AG04450 (cell line): ENCODE data around the gene CYP26B1. TPM values are rescaled to one million over a fixed set of nuclear protein-coding genes. Genes with fewer than 3 reads are reported as not detected.

Experiments
- CTCF ChIA-PET: fragments of 300-600, 350-600 bp; formaldehyde crosslinking; extraction: SDS; loops from one replicate; lab custom pipeline; 2022; ENCODE audit warnings: antibody characterized with exemption, inconsistent platforms; lab: Charles Lee
- POLR2A ChIA-PET: fragments of 350-600 bp; formaldehyde crosslinking; extraction: SDS; loops from one replicate; lab custom pipeline; 2021; ENCODE audit warnings: antibody characterized with exemption, inconsistent platforms; lab: Yijun Ruan, JAX
- DNase-seq: peaks from one replicate; pipeline ENCODE4 v3.0.0-alpha.2; 2011; ENCODE audit warnings: low read depth, low spot score
- H3K27ac ChIP-seq: one replicate; pipeline ENCODE4 v1.5.1; 2012; ENCODE audit warnings: low read depth, low read length, control low read depth
- H3K27me3 ChIP-seq: one replicate; pipeline ENCODE4 v1.6.0; 2012; ENCODE audit warnings: low read length; ENCODE audit not compliant: control insufficient read depth, insufficient read depth
- H3K4me3 ChIP-seq: 2 replicates; pipeline ENCODE4 v1.5.1; 2011; ENCODE audit warnings: mild to moderate bottlenecking, low read depth, low read length, control low read depth
- H3K9me3 ChIP-seq: 2 replicates; pipeline ENCODE4 v1.5.1; 2012; ENCODE audit warnings: low read length; ENCODE audit not compliant: control insufficient read depth, insufficient read depth
- polyA plus RNA-seq: library from polyadenylated mRNA; depleted of rRNA; stranded (reverse); fragments of >200 nt; gene quantifications from 2 replicates; pipeline ENCODE4 v1.2.3, GENCODE V29; 2011
- TF ChIP-seq, protein P1 (sequence below): IDR thresholded peaks from 2 replicates; pipeline ENCODE4 v1.5.1; 2011; ENCODE audit warnings: low read depth, low read length, control low read depth, inconsistent platforms

Gene CYP26B1
- polyA plus RNA-seq, 1 experiment = 0.01 TPM

GRCh38 chr2:72112981-72113846 lies 34.4 kb downstream of the CYP26B1 start:
- Histone ChIP-seq H3K27ac (no peak overlapping the region), H3K27me3 (no peaks in the 10 kb centered on the region), H3K4me3 (no peak overlapping the region), H3K9me3 (peaks cover 3% of the 10 kb centered on the region; the same call in 1 of the 2 replicates)
- POLR2A ChIA-PET = no interaction called here
- CTCF ChIA-PET = no interaction called here
- DNase-seq = no peak
- TF ChIP-seq, protein P1, sequence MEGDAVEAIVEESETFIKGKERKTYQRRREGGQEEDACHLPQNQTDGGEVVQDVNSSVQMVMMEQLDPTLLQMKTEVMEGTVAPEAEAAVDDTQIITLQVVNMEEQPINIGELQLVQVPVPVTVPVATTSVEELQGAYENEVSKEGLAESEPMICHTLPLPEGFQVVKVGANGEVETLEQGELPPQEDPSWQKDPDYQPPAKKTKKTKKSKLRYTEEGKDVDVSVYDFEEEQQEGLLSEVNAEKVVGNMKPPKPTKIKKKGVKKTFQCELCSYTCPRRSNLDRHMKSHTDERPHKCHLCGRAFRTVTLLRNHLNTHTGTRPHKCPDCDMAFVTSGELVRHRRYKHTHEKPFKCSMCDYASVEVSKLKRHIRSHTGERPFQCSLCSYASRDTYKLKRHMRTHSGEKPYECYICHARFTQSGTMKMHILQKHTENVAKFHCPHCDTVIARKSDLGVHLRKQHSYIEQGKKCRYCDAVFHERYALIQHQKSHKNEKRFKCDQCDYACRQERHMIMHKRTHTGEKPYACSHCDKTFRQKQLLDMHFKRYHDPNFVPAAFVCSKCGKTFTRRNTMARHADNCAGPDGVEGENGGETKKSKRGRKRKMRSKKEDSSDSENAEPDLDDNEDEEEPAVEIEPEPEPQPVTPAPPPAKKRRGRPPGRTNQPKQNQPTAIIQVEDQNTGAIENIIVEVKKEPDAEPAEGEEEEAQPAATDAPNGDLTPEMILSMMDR = no peak

- Histone ChIP-seq H3K27me3 (no peaks in the 10 kb centered on the region), H3K4me3 (no peak overlapping the region), H3K27ac (no peak overlapping the region), H3K9me3 (peaks cover 3% of the 10 kb centered on the region; the same call in 1 of the 2 replicates)
- no peak for DNase-seq
- TF ChIP-seq, protein P1 = no peak
- CTCF ChIA-PET = no interaction called here
- POLR2A ChIA-PET = no interaction called here
These were observed 35.3 kb downstream of the CYP26B1 start for GRCh38 chr2:72112401-72112800.

- CTCF ChIA-PET = no interaction called here
- TF ChIP-seq, protein P1 = no peak
- Histone ChIP-seq H3K4me3 (no peak overlapping the region), H3K27me3 (no peaks in the 10 kb centered on the region), H3K27ac (no peak overlapping the region), H3K9me3 (no peaks in the 10 kb centered on the region; the same call in 1 of the 2 replicates)
- DNase-seq = no peak
- POLR2A ChIA-PET = no interaction called here
These were observed 36.6 kb downstream of the CYP26B1 start for GRCh38 chr2:72111061-72111460.

DNA sequence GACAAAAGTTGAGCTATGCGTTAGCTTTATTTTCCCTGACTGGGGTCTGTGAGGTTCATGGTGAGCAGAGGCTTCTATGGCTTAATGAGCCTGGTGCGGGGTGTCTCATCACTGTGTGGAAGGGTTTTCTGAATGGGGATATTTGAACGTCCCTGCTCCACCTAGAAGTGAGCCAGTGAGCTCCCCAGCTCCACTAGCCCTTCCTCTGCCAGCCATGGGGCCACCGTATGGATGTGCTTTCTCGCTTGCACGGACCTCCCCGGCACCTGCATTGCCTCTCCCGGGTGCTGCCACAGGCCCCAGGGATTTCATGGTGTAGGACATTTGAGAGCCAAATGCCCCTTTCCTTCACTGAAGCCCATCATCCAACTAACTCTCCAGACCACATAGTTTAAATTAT lies 37.8 kb downstream of the CYP26B1 start:
- POLR2A ChIA-PET = no interaction called here
- DNase-seq = no peak
- H3K9me3 ChIP-seq = no peaks in the 10 kb centered on the region; the same call in 1 of the 2 replicates
- TF ChIP-seq, protein P1 = no peak
- no peak overlapping the region for H3K27ac ChIP-seq
- H3K4me3 ChIP-seq = no peak overlapping the region
- H3K27me3 ChIP-seq = no peaks in the 10 kb centered on the region
- CTCF ChIA-PET = no interaction called here

- DNase-seq = no peak
- H3K9me3 ChIP-seq = no peaks in the 10 kb centered on the region; the same call in 1 of the 2 replicates
- ChIA-PET POLR2A (no interaction called here), CTCF (no interaction called here)
- H3K4me3 ChIP-seq = no peak overlapping the region
- H3K27me3 ChIP-seq = no peaks in the 10 kb centered on the region
- H3K27ac ChIP-seq = no peak overlapping the region
- TF ChIP-seq, protein P1 = no peak
These were observed 38.4 kb downstream of the CYP26B1 start for GRCh38 chr2:72109291-72109690.
